GM20431 (cell line): ENCODE data around the gene PKD2.
"Not testable (repeated sequence)": the region's sequence is repeated elsewhere in the genome, so short reads cannot be mapped to it uniquely, and the experiment has no call there.

ENCODE experiments used
- in situ Hi-C: fragments of 300-500 bp; cut with MseI, MboI; formaldehyde crosslinking; loops from one replicate; pipeline ENCODE4 v1.15.0; 2020; ENCODE audit warnings: low sequenced_read_pairs; ENCODE audit not compliant: unreplicated experiment

Gene PKD2

DNA sequence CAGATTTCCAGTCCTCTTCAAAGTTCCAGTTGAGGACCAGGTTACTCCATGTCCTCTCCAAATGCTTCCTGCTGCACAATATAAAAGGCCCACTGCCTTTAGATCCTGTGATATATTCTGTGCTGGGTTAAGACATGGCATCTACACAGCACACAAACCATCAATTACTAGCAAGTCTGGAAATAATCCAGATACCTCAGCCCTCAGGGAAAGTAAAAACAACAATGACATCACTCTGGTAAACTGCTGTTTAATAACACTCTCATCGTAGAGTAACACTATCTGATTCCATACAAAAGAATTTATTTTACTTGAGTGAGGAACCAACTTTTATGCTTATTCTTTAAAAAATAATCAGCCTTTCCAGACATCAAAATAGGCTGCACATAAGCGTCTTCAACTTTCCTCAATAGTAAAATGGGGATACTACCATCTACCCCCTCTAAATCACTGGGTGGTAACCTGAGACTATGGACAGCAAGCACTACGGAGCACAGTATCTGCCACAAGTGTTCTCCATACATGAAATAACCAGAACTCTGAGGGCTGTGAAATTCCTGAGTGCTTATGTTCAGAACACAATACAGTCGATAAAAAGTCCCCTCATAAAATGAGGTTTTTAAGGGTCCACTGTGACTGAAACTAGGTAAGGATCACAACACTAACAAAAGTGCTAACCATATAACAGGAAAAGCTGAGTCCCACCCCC is 97.6 kb downstream of the PKD2 start:
- in situ Hi-C loops: no loop called here

DNA sequence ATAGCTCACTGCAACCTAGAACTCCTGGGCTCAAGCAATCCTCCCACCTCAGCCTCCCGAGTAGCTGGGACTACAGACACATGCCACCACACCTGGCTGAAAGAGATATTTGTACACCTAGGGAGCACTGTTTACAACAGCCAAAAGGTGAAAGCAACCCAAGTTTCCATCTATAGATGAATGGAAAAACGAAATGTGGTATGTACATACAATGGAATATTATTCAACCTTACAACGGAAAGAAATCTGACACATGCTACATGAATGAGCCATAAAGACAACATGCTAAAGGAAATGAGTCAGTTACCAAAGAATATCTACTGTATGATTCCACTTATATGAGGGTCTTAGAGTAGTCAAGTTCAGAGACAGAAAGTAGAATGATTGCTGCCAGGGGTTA is 98.8 kb downstream of the PKD2 start:
- in situ Hi-C loops: no loop called here

DNA sequence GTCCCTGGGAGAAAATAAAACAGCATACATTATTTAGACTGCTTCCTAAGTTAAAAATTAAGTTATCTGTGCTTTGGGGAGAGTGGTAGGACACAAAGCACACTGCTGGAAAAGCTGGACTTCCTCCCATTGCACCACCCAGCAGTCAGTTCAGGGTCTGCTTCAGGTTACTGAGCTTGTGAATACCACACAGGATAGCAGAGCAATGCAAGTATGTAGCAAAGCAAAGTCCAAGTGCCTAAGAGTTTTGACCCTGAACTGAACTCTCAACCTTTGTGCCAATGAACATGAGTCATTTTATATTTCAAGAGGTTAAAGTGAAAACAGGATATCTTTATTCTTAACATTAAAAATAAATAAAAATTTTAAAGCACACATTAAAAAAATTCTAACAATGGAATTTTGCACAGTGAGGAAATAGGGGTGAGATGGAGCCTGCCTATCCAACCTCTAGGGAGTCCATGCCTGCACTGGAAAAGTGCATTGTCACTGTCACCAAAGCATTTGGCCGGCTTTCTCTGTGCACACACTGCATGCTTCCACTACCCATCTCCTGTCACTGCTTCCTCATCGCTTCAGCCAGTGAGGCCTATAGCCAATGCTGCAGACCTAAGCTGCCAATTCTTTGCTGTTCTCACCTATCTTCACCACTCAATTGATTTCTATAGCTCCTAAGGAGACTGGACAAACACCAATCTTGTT is 100.1 kb downstream of the PKD2 start:
- in situ Hi-C loops: no loop called here

DNA sequence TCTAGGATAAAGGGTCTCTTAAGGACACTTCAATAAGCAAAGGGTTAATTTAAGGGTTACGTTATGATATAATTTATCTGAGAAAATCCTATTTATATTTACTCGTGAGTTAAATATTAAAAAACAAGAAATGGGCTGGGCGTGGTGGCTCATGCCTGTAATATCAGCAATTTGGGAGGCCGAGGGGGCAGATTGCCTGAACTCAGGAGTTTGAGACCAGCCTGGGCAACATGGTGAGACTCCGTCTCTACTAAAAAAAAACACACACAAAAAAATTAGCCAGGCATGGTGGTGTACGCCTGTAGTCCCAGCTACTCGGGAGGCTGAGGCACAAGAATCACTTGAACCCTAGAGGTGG is 100.7 kb downstream of the PKD2 start:
- in situ Hi-C loops: not testable (repeated sequence)

DNA sequence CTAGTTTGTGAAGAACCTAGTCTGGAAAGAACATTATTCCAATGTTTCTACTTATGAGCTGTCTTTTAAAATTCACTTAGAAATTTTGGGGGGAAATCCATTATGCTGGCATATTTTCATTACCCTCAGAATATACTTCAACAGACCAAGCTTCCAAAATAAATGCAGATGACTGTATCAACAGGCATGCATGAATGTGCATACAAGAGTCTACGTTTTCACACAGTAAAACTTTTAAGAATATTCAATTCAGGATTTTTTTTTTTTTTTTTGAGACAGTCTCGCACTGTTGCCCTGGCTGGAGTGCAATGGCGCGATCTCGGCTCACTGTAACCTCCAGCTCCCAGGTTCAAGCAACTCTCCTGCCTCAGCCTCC is 101.3 kb downstream of the PKD2 start:
- in situ Hi-C loops: no loop called here

DNA sequence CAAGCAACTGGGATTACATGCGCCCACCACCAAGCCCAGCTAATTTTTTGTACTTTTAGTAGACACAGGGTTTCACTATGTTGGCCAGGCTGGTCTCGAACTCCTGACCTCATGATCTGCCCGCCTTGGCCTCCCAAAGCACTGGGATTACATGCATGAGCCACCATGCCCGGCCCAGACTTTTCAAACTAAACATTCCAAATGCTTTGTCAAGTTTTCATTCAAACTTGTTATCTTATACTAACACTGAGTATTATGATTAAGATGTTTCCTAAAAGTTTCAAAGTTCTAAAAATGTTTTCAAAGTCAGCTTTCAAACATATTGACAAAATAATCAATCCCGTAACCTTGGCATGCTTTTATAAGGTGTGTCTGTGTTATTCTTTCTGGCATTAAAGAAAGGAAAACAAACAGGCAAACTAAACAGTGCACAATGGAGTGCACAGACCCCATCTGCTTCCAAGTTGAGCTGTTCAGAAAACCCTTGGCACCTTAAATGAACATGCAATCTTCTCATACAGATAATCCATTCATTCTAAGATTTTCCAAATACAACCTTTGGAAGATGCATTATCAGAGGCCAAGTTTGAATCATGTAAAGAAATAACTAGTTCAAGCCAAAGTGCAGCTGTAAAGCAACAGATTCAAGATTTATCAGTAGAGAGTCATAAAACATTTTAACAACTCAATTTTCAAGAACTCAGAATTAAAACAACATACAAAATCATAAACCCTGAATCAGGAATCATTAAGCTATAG is 101.9 kb downstream of the PKD2 start:
- in situ Hi-C loops: no loop called here

DNA sequence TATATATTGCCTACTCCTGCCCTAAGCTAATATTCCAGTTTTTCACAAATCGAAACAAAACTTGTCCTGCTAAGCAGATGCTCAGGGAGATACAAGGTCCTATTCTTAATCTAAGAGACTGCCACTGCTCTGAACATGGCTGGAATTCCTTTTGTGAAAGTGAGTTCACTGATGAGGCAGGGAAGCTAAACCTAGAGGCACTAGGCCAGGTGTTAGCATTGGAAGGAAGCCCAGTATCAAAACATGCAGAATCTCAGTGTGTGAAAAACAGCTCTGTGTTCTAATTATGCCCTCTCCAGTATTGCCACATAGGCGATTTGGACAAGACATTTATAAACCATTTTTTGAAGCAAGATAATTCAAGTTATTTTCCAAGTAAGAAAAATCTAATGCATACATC is 103.4 kb downstream of the PKD2 start:
- in situ Hi-C loops: no loop called here

DNA sequence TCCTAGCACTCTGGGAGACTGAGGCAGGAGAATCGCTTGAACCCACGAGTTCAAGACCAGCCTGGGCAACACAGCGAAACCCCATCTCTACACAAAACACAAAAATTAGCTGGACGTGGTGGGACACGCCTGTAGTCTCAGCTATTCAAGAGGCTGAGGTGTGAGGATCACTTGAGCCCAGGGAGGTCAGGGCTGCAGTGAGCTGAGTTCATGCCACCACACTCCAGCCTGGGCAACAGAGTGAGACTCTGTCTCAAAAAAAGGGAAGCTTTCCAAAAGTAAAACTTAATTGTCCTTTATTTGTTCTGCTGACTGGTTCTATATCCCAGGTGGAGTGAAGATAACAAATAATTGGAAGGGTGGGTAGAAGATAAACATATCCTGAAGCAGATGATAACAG is 105.4 kb downstream of the PKD2 start:
- in situ Hi-C loops: no loop called here

DNA sequence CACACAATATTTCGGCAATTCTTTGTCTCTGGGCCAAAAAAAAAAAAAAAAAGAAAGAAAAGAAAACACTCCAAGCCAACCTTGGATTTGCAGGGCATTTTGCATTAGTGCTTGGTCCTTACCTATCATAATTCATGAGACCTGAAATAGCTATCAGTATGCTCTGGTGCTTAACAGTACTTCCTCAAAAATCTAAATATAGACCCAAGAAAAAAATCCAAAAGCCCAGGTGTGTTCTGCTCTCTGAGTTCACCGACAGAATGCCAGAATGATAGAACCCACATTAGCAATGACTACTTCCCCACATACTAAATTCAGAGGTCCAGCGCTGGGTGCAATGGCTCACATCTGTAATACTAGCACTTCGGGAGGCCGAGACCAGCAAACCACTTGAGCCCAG is 108.2 kb downstream of the PKD2 start:
- in situ Hi-C loops: no loop called here

DNA sequence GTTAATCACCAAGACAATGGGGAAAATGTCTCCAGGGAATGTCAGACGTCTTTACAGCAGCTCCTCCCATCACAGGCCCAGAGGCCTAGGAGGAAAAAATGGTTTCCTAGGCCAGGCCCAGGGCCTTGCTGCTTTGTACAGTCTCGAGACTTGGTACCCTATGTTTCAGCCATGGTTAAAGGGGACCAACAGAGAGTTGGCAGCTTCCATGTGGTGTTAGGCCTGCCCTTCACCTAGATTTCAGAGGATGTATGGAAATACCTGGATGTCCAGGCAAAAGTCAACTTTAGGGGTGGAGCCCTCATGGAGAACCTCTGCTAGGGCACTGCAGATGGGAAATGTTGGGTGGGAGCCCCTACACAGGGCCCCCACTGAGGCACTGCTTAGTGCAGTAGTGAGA is 112.5 kb downstream of the PKD2 start:
- in situ Hi-C loops: no loop called here

DNA sequence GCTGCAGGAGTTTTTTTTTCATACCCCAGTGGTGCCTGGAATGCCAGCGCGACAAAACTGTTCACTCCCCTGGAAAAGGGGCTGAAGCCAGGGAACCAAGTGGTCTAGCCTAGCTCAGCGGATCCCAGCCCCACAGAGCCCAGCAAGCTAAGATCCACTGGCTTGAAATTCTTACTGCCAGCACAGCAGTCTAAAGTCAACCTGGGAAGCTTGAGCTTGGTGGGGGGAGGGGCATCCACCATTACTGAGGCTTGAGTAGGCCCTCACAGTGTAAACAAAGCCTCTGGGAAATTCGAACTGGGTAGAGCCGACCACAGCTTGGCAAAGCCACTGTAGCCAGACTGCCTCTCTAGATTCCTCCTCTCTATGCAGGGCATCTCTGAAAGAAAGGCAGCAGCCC is 114.8 kb downstream of the PKD2 start:
- in situ Hi-C loops: not testable (repeated sequence)
